Mucosa of stomach (tissue), 1 donor: ENCODE measurements around the gene WDTC1.
"Not testable (repeated sequence)": the region's sequence is repeated elsewhere in the genome, so short reads cannot be mapped to it uniquely, and the experiment has no call there.

Experiments used
- H3K27me3 ChIP-seq: one replicate; pipeline ENCODE4 v1.7.0; 2013; ENCODE audit warnings: mild to moderate bottlenecking, low read length; ENCODE audit not compliant: control insufficient read depth, insufficient read depth
- H3K36me3 ChIP-seq: one replicate; pipeline ENCODE4 v1.7.0; 2013; ENCODE audit warnings: low read length; ENCODE audit not compliant: control insufficient read depth, insufficient read depth
- H3K4me1 ChIP-seq: one replicate; pipeline ENCODE4 v1.7.0; 2013; ENCODE audit warnings: mild to moderate bottlenecking, low read length; ENCODE audit not compliant: control insufficient read depth, insufficient read depth
- H3K4me3 ChIP-seq: one replicate; pipeline ENCODE4 v1.7.0; 2013; ENCODE audit warnings: low read length
- H3K9ac ChIP-seq: one replicate; pipeline ENCODE4 v1.7.0; 2013; ENCODE audit warnings: mild to moderate bottlenecking, low read length, moderate library complexity
- H3K9me3 ChIP-seq: one replicate; pipeline ENCODE4 v1.7.0; 2013; ENCODE audit warnings: mild to moderate bottlenecking, low read length, moderate library complexity; ENCODE audit not compliant: control insufficient read depth
- donor health status: Pancreatic carcinoma.

The WDTC1 gene

DNA sequence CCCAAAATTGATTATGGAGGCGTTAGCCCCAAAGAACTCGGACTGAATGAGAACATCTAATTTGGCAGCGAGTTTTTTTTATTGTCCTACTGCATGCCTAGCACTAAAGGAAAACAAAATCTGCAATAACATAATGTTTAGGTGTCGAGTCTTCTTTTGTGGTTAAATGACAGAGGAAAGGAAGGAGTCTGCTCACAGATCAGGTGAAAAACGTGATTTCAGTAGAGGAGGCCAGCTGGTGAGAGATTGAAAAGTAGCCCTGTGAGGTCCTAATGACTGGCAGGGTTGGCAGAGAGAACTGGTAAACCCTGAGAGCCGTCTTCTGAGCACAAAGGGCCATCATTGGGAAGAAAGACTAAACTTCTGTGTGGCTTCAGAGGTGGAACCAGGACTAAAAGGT is 24.2 kb downstream of the WDTC1 start:
- Histone ChIP-seq H3K4me1 (peaks cover 4% of the 10 kb centered on the region), H3K36me3 (no peaks in the 10 kb centered on the region), H3K4me3 (no peak overlapping the region), H3K9ac (no peak overlapping the region), H3K27me3 (no peaks in the 10 kb centered on the region), H3K9me3 (no peaks in the 10 kb centered on the region)

DNA sequence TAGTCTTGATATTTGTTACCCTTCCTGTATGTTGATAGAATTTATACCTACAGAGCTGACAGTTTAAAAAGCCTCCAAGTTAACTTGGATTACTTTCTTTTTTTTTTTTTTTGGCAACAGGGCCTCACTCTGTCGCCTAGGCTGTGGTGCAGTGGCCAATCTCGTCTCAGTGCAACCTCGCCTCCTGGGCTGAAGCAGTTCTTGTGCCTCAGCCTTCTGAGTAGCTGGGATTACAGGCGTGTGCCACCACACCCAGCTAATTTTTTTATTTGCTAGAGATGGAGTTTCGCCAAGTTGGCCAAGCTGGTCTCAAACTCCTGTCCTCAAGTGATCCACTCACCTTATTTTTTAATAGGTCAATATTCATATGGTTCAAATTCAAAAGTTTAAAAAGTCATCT is 32.7 kb downstream of the WDTC1 start:
- no peak overlapping the region for H3K4me3 ChIP-seq
- H3K9ac ChIP-seq, result no peak overlapping the region
- H3K27me3 ChIP-seq, result no peaks in the 10 kb centered on the region
- H3K9me3 ChIP-seq, result no peaks in the 10 kb centered on the region
- no peaks in the 10 kb centered on the region for H3K36me3 ChIP-seq
- no peaks in the 10 kb centered on the region for H3K4me1 ChIP-seq

- no peak overlapping the region for H3K4me3 ChIP-seq
- no peak overlapping the region for H3K9ac ChIP-seq
- no peaks in the 10 kb centered on the region for H3K9me3 ChIP-seq
- no peaks in the 10 kb centered on the region for H3K36me3 ChIP-seq
- H3K4me1 ChIP-seq, result no peaks in the 10 kb centered on the region
- no peaks in the 10 kb centered on the region for H3K27me3 ChIP-seq
Observed at GRCh38 chr1:27269276-27269675, 34.8 kb downstream of the WDTC1 start.

DNA sequence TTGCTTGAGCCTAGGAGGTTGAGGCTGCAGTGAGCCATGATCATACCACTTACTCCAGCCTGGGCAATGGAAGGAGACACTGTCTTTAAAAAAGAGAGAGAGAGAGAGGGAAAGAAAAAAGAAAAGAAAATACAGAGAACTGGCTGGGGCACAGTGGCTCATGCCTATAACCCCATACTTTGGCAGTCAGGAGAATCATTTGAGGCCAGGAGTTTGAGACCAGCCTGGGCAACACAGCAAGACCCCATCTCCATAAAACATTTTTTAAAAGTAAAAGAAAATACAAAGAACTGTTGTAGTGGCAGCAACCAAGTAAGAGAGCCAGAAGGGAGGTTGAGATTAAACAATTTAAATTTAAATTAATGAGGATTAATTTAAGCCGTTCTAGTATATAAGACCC is 39.8 kb downstream of the WDTC1 start:
- no peak overlapping the region for H3K4me3 ChIP-seq
- no peaks in the 10 kb centered on the region for H3K27me3 ChIP-seq
- H3K4me1 ChIP-seq, result no peaks in the 10 kb centered on the region
- H3K9ac ChIP-seq, result no peak overlapping the region
- H3K9me3 ChIP-seq, result no peaks in the 10 kb centered on the region
- no peaks in the 10 kb centered on the region for H3K36me3 ChIP-seq

- H3K9me3 ChIP-seq, result no peaks in the 10 kb centered on the region
- no peaks in the 10 kb centered on the region for H3K36me3 ChIP-seq
- H3K27me3 ChIP-seq, result no peaks in the 10 kb centered on the region
- H3K4me1 ChIP-seq, result no peaks in the 10 kb centered on the region
- no peak overlapping the region for H3K4me3 ChIP-seq
- no peak overlapping the region for H3K9ac ChIP-seq
Observed at GRCh38 chr1:27275696-27276095, 41.3 kb downstream of the WDTC1 start.

DNA sequence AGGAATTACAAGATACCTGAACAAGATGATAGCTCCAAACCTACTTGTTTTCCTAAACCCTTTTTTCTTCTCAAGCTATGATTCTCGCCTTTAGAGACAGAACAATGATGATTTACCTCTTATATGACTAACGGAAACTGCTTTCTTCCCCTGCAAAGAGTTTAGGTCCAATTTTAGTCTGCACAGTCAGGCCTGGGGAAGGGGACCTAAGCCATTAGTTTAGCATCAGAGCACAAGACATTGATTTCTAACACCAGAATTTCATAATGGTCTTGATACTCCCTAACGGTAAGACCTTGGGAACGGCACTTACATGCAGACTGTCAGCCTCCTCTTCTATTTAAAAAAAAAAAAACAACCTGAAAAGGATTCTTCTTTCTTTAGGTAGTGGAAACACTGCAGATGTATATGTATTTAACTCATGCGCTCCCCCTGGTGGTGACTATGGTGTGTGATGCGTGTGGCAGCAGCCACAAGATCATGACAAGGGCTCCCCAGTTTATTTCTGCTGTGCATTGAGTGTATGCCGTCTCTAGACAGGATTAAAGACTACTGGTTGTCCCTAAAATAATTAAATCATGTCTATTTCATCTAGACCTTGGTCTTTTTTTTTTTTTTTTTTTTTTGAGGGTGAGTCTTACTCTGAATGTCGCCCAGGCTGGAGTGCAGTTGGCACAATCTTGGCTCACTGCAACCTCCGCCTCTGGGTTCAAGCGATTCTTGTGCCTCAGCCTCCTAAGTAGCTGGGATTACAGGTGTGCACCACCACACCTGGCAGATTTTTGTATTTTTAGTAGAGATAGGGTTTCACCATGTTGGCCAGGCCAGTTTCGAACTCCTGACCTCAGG is 50.2 kb downstream of the WDTC1 start:
- Histone ChIP-seq H3K9me3 (no peaks in the 10 kb centered on the region), H3K9ac (no peak overlapping the region), H3K27me3 (no peaks in the 10 kb centered on the region), H3K4me3 (no peak overlapping the region), H3K36me3 (peaks cover 3% of the 10 kb centered on the region), H3K4me1 (no peaks in the 10 kb centered on the region)

DNA sequence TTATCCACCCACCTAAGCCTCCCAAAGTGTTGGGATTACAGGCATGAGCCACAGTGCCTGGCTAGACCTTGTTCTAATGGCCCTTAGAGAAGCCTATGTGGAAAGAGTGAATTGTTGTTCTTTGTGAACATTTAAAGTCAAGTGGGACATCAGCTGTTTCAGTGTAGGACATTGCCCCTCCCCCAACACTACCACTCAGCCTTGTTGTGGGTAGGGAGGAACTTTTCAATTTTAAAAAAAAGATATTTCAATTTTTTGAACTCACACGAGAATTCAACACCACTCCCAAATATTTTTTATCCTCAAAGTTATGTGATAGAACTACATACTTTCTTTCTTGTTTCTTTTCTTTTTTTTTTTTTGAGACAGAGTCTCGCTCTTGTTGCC is 50.8 kb downstream of the WDTC1 start:
- no peak overlapping the region for H3K4me3 ChIP-seq
- peaks cover 3% of the 10 kb centered on the region for H3K36me3 ChIP-seq
- no peak overlapping the region for H3K9ac ChIP-seq
- no peaks in the 10 kb centered on the region for H3K9me3 ChIP-seq
- no peaks in the 10 kb centered on the region for H3K27me3 ChIP-seq
- H3K4me1 ChIP-seq, result no peaks in the 10 kb centered on the region

GRCh38 chr1:27285821-27286220 is 51.4 kb downstream of the WDTC1 start:
- not testable (repeated sequence) for H3K4me1 ChIP-seq, H3K27me3 ChIP-seq, H3K4me3 ChIP-seq, H3K36me3 ChIP-seq, H3K9me3 ChIP-seq, H3K9ac ChIP-seq

DNA sequence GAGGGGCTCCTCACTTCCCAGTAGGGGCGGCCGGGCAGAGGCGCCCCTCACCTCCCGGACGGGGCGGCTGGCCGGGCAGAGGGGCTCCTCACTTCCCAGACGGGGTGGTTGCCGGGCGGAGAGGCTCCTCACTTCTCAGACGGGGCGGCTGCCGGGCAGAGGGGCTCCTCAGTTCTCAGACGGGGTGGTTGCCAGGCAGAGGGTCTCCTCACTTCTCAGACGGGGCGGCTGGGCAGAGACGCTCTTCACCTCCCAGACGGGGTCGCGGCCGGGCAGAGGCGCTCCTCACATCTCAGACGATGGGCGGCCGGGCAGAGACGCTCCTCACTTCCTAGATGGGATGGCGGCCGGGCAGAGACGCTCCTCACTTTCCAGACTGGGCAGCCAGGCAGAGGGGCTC is 54.7 kb downstream of the WDTC1 start:
- H3K4me1 ChIP-seq, H3K9me3 ChIP-seq, H3K27me3 ChIP-seq, H3K4me3 ChIP-seq, H3K9ac ChIP-seq, H3K36me3 ChIP-seq: not testable (repeated sequence)

- no peak overlapping the region for H3K9ac ChIP-seq
- H3K4me1 ChIP-seq, result no peaks in the 10 kb centered on the region
- peaks cover 9% of the 10 kb centered on the region for H3K36me3 ChIP-seq
- no peaks in the 10 kb centered on the region for H3K27me3 ChIP-seq
- no peaks in the 10 kb centered on the region for H3K9me3 ChIP-seq
- H3K4me3 ChIP-seq, result no peak overlapping the region
Observed at GRCh38 chr1:27290581-27290980, 56.1 kb downstream of the WDTC1 start.

DNA sequence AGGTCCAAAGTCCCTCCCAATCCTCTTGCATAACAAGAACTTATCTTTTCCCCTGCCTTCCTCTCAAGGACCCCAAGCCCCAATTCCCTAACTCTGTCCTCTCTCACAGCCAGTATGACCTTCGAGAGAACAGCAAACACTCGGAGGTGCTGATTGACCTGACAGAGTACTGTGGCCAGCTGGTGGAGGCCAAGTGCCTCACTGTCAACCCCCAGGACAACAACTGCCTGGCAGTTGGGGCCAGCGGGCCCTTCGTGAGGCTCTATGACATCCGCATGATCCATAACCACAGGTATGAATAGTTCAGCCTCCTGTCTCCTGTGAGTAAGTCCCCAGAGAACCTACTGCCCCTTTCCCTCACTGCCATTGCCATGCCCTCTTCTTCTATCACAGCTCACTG is 57.7 kb downstream of the WDTC1 start:
- no peaks in the 10 kb centered on the region for H3K27me3 ChIP-seq
- no peak overlapping the region for H3K4me3 ChIP-seq
- H3K4me1 ChIP-seq, result no peaks in the 10 kb centered on the region
- no peaks in the 10 kb centered on the region for H3K9me3 ChIP-seq
- H3K9ac ChIP-seq, result no peak overlapping the region
- peaks cover 9% of the 10 kb centered on the region for H3K36me3 ChIP-seq

- Histone ChIP-seq H3K27me3 (no peaks in the 10 kb centered on the region), H3K4me1 (no peaks in the 10 kb centered on the region), H3K9me3 (no peaks in the 10 kb centered on the region), H3K36me3 (peaks cover 9% of the 10 kb centered on the region), H3K4me3 (no peak overlapping the region), H3K9ac (no peak overlapping the region)
Observed at GRCh38 chr1:27293915-27294314, 59.5 kb downstream of the WDTC1 start.
